GM23338 (cell line): Measurements from ENCODE around the gene DHRSX.

Experiments
- CTCF ChIP-seq, 2 experiments: fragments of 200-600 bp in 1 of 2; sonication (generic) in 1 of 2; conservative IDR thresholded peaks; 2 replicates each; pipeline versions ENCODE4 v1.5.1 to v1.6.1; 2016 to 2017; ENCODE audit warnings: antibody characterized with exemption in 2 of 2, low read depth in 2 of 2, mild to moderate bottlenecking in 2 of 2, moderate library complexity in 1 of 2
- EZH2 ChIP-seq: fragments of 200-600 bp; sonication (generic); IDR thresholded peaks from one replicate; pipeline ENCODE4 v1.8.0; 2017; ENCODE audit warnings: antibody characterized with exemption, mild to moderate bottlenecking, low read depth; ENCODE audit not compliant: unreplicated experiment
- JUNB ChIP-seq: IDR thresholded peaks from one replicate; pipeline ENCODE4 v1.6.1; 2016; ENCODE audit warnings: antibody characterized with exemption; ENCODE audit not compliant: unreplicated experiment
- POLR2AphosphoS5 ChIP-seq: IDR thresholded peaks from 2 replicates; pipeline ENCODE4 v1.6.1; 2016; ENCODE audit warnings: antibody characterized with exemption, low read depth
- REST ChIP-seq: IDR thresholded peaks from one replicate; pipeline ENCODE4 v1.6.1; 2018; ENCODE audit warnings: antibody characterized with exemption; ENCODE audit not compliant: unreplicated experiment

GRCh38 chrX:2242326-2242725, 258.4 kb downstream of the DHRSX start:
- TF ChIP-seq CTCF (conservative IDR thresholded peaks at IDR 0.05; ENCODE audit: low read depth in 2 of 2) (no peak), EZH2 (no peak), JUNB (no peak), POLR2AphosphoS5 (no peak), REST (no peak)
